GM23338 (cell line): ENCODE data around the gene TENT5A. TPM values are rescaled to one million over a fixed set of nuclear protein-coding genes. Genes with fewer than 3 reads are reported as not detected.

Source experiments
- ATAC-seq: fragments of 200-7000 bp; cut with Tn5 transposase; 3 replicates; pipeline ENCODE4 v1.9.1; 2020
- DNase-seq: peaks from one replicate; pipeline ENCODE4 v3.0.0-alpha.2; 2015; ENCODE audit warnings: low spot score
- H2AFZ ChIP-seq: fragments of 200-600 bp; sonication (generic); 2 replicates; pipeline ENCODE4 v1.8.0; 2016; ENCODE audit warnings: antibody characterized with exemption, mild to moderate bottlenecking, moderate library complexity
- H3F3A ChIP-seq: fragments of 200-600 bp; sonication (generic); replicated peaks from 2 replicates; pipeline ENCODE4 v1.8.0; 2017; ENCODE audit warnings: antibody characterized with exemption, mixed run types, low read depth
- H3K27ac ChIP-seq: fragments of 200-600 bp; sonication (generic); 2 replicates; pipeline ENCODE4 v1.6.1; 2016; ENCODE audit warnings: low read depth
- H3K27me3 ChIP-seq: fragments of 200-600 bp; sonication (generic); 2 replicates; pipeline ENCODE4 v1.8.0; 2016; ENCODE audit warnings: mild to moderate bottlenecking, mixed run types, moderate library complexity; ENCODE audit not compliant: insufficient read depth
- H3K36me3 ChIP-seq: fragments of 200-600 bp; sonication (generic); 2 replicates; pipeline ENCODE4 v1.8.0; 2016; ENCODE audit warnings: mild to moderate bottlenecking; ENCODE audit not compliant: insufficient read depth
- H3K4me1 ChIP-seq: fragments of 200-600 bp; sonication (generic); 2 replicates; pipeline ENCODE4 v1.8.0; 2016; ENCODE audit warnings: mild to moderate bottlenecking, moderate library complexity; ENCODE audit not compliant: insufficient read depth
- H3K4me2 ChIP-seq: fragments of 200-600 bp; sonication (generic); 2 replicates; pipeline ENCODE4 v1.7.1; 2017; ENCODE audit warnings: mixed run types
- H3K4me3 ChIP-seq: fragments of 200-600 bp; sonication (generic); 2 replicates; pipeline ENCODE4 v1.6.1; 2016; ENCODE audit warnings: mixed run types
- H3K79me2 ChIP-seq: fragments of 200-600 bp; sonication (generic); replicated peaks from 2 replicates; pipeline ENCODE4 v1.8.0; 2017; ENCODE audit warnings: mild to moderate bottlenecking; ENCODE audit not compliant: insufficient read depth
- H3K9me2 ChIP-seq: fragments of 200-600 bp; sonication (generic); 2 replicates; pipeline ENCODE4 v1.8.0; 2017; ENCODE audit not compliant: insufficient read depth
- H4K20me1 ChIP-seq: fragments of 200-600 bp; sonication (generic); replicated peaks from 2 replicates; pipeline ENCODE4 v1.8.0; 2017; ENCODE audit warnings: mild to moderate bottlenecking; ENCODE audit not compliant: insufficient read depth
- H3K27ac Mint-ChIP-seq: 2 replicates; pipeline ENCODE4 v1.8.0; 2020; ENCODE audit warnings: inconsistent platforms, mild to moderate bottlenecking, moderate library complexity, mixed read lengths
- H3K27me3 Mint-ChIP-seq: 3 replicates; pipeline ENCODE4 v1.8.0; 2022; ENCODE audit warnings: low read depth, mild to moderate bottlenecking, moderate library complexity, mixed read lengths, inconsistent platforms; ENCODE audit not compliant: insufficient read depth, poor library complexity
- H3K36me3 Mint-ChIP-seq: 3 replicates; pipeline ENCODE4 v1.8.0; 2021; ENCODE audit warnings: low read depth, mild to moderate bottlenecking, inconsistent platforms, moderate library complexity, mixed read lengths
- H3K4me1 Mint-ChIP-seq: 3 replicates; pipeline ENCODE4 v1.8.0; 2020; ENCODE audit warnings: mild to moderate bottlenecking, inconsistent platforms, mixed read lengths
- H3K4me3 Mint-ChIP-seq: 3 replicates; pipeline ENCODE4 v1.8.0; 2021; ENCODE audit warnings: moderate library complexity, mild to moderate bottlenecking, inconsistent platforms, mixed read lengths
- H3K9me3 Mint-ChIP-seq: 3 replicates; pipeline ENCODE4 v1.8.0; 2020; ENCODE audit warnings: moderate library complexity, mild to moderate bottlenecking, inconsistent platforms, mixed read lengths
- CREB1 ChIP-seq: fragments of 250-450 bp; sonication (Bioruptor Pico); IDR thresholded peaks from 2 replicates; pipeline ENCODE4 v1.5.0; 2020; ENCODE audit warnings: low read depth, mild to moderate bottlenecking, moderate library complexity
- CTCF ChIP-seq, 2 experiments: fragments of 200-600 bp in 1 of 2; sonication (generic) in 1 of 2; conservative IDR thresholded peaks; 2 replicates each; pipeline versions ENCODE4 v1.5.1 to v1.6.1; 2016 to 2017; ENCODE audit warnings: antibody characterized with exemption in 2 of 2, low read depth in 2 of 2, mild to moderate bottlenecking in 2 of 2, moderate library complexity in 1 of 2
- ETS1 ChIP-seq: IDR thresholded peaks from 2 replicates; pipeline ENCODE4 v1.6.1; 2016; ENCODE audit warnings: antibody characterized with exemption
- EZH2 ChIP-seq: fragments of 200-600 bp; sonication (generic); IDR thresholded peaks from one replicate; pipeline ENCODE4 v1.8.0; 2017; ENCODE audit warnings: antibody characterized with exemption, mild to moderate bottlenecking, low read depth; ENCODE audit not compliant: unreplicated experiment
- EZH2phosphoT487 ChIP-seq: fragments of 200-600 bp; sonication (generic); IDR thresholded peaks from one replicate; pipeline ENCODE4 v1.8.1; 2018; ENCODE audit warnings: antibody characterized with exemption; ENCODE audit not compliant: unreplicated experiment
- JUNB ChIP-seq: IDR thresholded peaks from one replicate; pipeline ENCODE4 v1.6.1; 2016; ENCODE audit warnings: antibody characterized with exemption; ENCODE audit not compliant: unreplicated experiment
- NANOG ChIP-seq: IDR thresholded peaks from 2 replicates; pipeline ENCODE4 v1.6.1; 2016; ENCODE audit warnings: antibody characterized with exemption, borderline replicate concordance
- POLR2AphosphoS5 ChIP-seq: IDR thresholded peaks from 2 replicates; pipeline ENCODE4 v1.6.1; 2016; ENCODE audit warnings: antibody characterized with exemption, low read depth
- REST ChIP-seq: IDR thresholded peaks from one replicate; pipeline ENCODE4 v1.6.1; 2018; ENCODE audit warnings: antibody characterized with exemption; ENCODE audit not compliant: unreplicated experiment
- STAT1 ChIP-seq: IDR thresholded peaks from one replicate; pipeline ENCODE4 v1.6.1; 2016; ENCODE audit warnings: antibody characterized with exemption; ENCODE audit not compliant: unreplicated experiment
- ZNF114 ChIP-seq: fragments of 250-450 bp; sonication (Bioruptor Pico); IDR thresholded peaks from 2 replicates; pipeline ENCODE4 v1.5.0; 2020; ENCODE audit warnings: mild to moderate bottlenecking, moderate library complexity
- ZNF331 ChIP-seq: fragments of 250-450 bp; sonication (Bioruptor Pico); IDR thresholded peaks from 2 replicates; pipeline ENCODE4 v1.5.0; 2020; ENCODE audit warnings: low read depth, mild to moderate bottlenecking, moderate library complexity
- ZNF462 ChIP-seq: fragments of 250-450 bp; sonication (Bioruptor Pico); IDR thresholded peaks from 2 replicates; pipeline ENCODE4 v1.5.0; 2020; ENCODE audit warnings: mild to moderate bottlenecking, moderate library complexity
- polyA plus RNA-seq: library from polyadenylated mRNA; unstranded; fragments of >200 nt; fragmentation: Nextera tagmentation; extraction: Ambion mirVana; gene quantifications from 2 replicates; pipeline ENCODE4 v1.2.1, GENCODE V29; 2016
- total RNA-seq: library from RNA; depleted of rRNA; stranded (reverse); fragments of >200 nt; shearing (Covaris generic); gene quantifications from 2 replicates; pipeline ENCODE4 v1.2.3, GENCODE V29; 2014

The TENT5A gene
- total and polyA plus RNA-seq, 2 experiments from 2014 or later, result 3.8 to 4.7 TPM

GRCh38 chr6:81718126-81718525, 34.4 kb downstream of the TENT5A start:
- H3K27ac ChIP-seq, result no peak overlapping the region
- no peak overlapping the region for H3K4me2 ChIP-seq
- no peaks in the 10 kb centered on the region for H3K27me3 ChIP-seq
- TF ChIP-seq STAT1 (no peak), CTCF (conservative IDR thresholded peaks at IDR 0.05; ENCODE audit: low read depth in 2 of 2) (no peak), ZNF331 (no peak), POLR2AphosphoS5 (no peak), ETS1 (no peak), EZH2phosphoT487 (no peak), JUNB (no peak), REST (no peak), ZNF114 (CRISPR knock-in tag) (no peak), EZH2 (no peak), ZNF462 (CRISPR knock-in tag) (no peak), NANOG (no peak), CREB1 (CRISPR knock-in tag) (no peak)
- Mint-ChIP-seq H3K27me3 (no peaks in the 10 kb centered on the region), H3K9me3 (no peaks in the 10 kb centered on the region), H3K4me3 (no peak overlapping the region), H3K36me3 (no peaks in the 10 kb centered on the region), H3K27ac (no peak overlapping the region), H3K4me1 (no peaks in the 10 kb centered on the region)
- H3K4me3 ChIP-seq, result no peak overlapping the region
- no peak for ATAC-seq
- DNase-seq, result no peak
- no peaks in the 10 kb centered on the region for H3K79me2 ChIP-seq
- H4K20me1 ChIP-seq, result no peaks in the 10 kb centered on the region
- no peaks in the 10 kb centered on the region for H3K36me3 ChIP-seq
- no peaks in the 10 kb centered on the region for H3K4me1 ChIP-seq
- no peaks in the 10 kb centered on the region for H3F3A ChIP-seq
- H2AFZ ChIP-seq, result no peak overlapping the region
- no peaks in the 10 kb centered on the region for H3K9me2 ChIP-seq
